H1 (cell line): ENCODE measurements around the gene APBA2. TPM values are rescaled to one million over a fixed set of nuclear protein-coding genes. Genes with fewer than 3 reads are reported as not detected.

Source experiments
- CHD2 ChIP-seq: IDR thresholded peaks from 2 replicates; pipeline ENCODE4 v1.6.1; 2012; ENCODE audit warnings: low read length, improper control_type of control experiment
- CHD7 ChIP-seq: fragments of 300-600 bp; sonication (generic); IDR thresholded peaks from 2 replicates; pipeline ENCODE4 v1.7.1; 2012; ENCODE audit warnings: low read length, moderate library complexity, mild to moderate bottlenecking, inconsistent platforms; ENCODE audit not compliant: insufficient replicate concordance
- CTBP2 ChIP-seq: IDR thresholded peaks from 2 replicates; pipeline ENCODE4 v1.7.0; 2011; ENCODE audit warnings: borderline replicate concordance, mild to moderate bottlenecking, moderate library complexity, mixed read lengths, low read length; ENCODE audit not compliant: insufficient read depth, insufficient read length
- EZH2 ChIP-seq: fragments of 200-600 bp; sonication (generic); IDR thresholded peaks from 2 replicates; pipeline ENCODE4 v1.7.1; 2012; ENCODE audit warnings: low read depth, mild to moderate bottlenecking, moderate library complexity, low read length, inconsistent platforms; ENCODE audit not compliant: severe bottlenecking
- MAX ChIP-seq: IDR thresholded peaks from 2 replicates; pipeline ENCODE4 v1.6.1; 2012; ENCODE audit warnings: inconsistent platforms
- PHF8 ChIP-seq: fragments of 200-600 bp; sonication (generic); conservative IDR thresholded peaks from 2 replicates; pipeline ENCODE4 v1.7.1; 2012; ENCODE audit warnings: low read depth, mild to moderate bottlenecking, inconsistent platforms, low read length, moderate library complexity
- POU5F1 ChIP-seq: IDR thresholded peaks from 2 replicates; pipeline ENCODE4 v1.6.1; 2011; ENCODE audit warnings: low read depth, mild to moderate bottlenecking, low read length, moderate library complexity
- SIN3A ChIP-seq, 2 experiments: IDR thresholded peaks in 1 of 2; conservative IDR thresholded peaks in 1 of 2; 2 replicates each; pipeline ENCODE4 v1.6.1; 2011 to 2012; ENCODE audit warnings: low read length in 2 of 2, improper control_type of control experiment in 1 of 2, low read depth in 1 of 2, mild to moderate bottlenecking in 1 of 2
- TAF7 ChIP-seq: optimal IDR thresholded peaks from 2 replicates; pipeline ENCODE3; 2011; ENCODE audit warnings: low read depth, mild to moderate bottlenecking, inconsistent platforms, low read length, moderate library complexity, borderline replicate concordance
- TEAD4 ChIP-seq: IDR thresholded peaks from 2 replicates; pipeline ENCODE4 v1.6.1; 2012; ENCODE audit warnings: low read depth, low read length, inconsistent platforms, mixed read lengths
- polyA plus RNA-seq, 7 experiments: library from polyadenylated mRNA; depleted of rRNA in 3 of 7; stranded (reverse) in 5 of 7; unstranded in 2 of 7; fragments of >200 nt in 5 of 7; fragments of 200-250 nt in 2 of 7; gene quantifications; 1 replicate in 5 of 7; 2 replicates in 1 of 7; 4 replicates in 1 of 7; pipeline versions ENCODE4 v1.2.1 to v1.2.3, GENCODE V29; 2011 to 2013; ENCODE audit warnings: missing spikeins in 2 of 7, mixed read lengths in 2 of 7
- total RNA-seq: library from RNA; stranded (reverse); fragmentation: NEBNext Ultra II Directional; extraction: Animal tissue kit (Norgen Biotek cat#: 25700); gene quantifications from 2 replicates; pipeline ENCODE4 v1.2.1, GENCODE V29; 2021

The APBA2 gene
- total and polyA plus RNA-seq, 2 of the 8 experiments (the other 6 are each of a cell fraction or from before 2014, with no cell fraction given) = 15.5 to 19.0 TPM

GRCh38 chr15:29143909-29144635, 258.3 kb downstream of the APBA2 start (continued):
- TF ChIP-seq CHD7 (no peak), CTBP2 (no peak), TAF7 (no peak), PHF8 (no peak), CHD2 (no peak), SIN3A (conservative IDR thresholded peaks at IDR 0.05 in 1 of 2, IDR thresholded peaks at IDR 0.05 in 1 of 2; ENCODE audit: low read depth in 1 of 2, low read length in 2 of 2) (no peak), MAX (no peak), POU5F1 (no peak), EZH2 (no peak), TEAD4 (no peak)
